ENCODE measurements around the gene GPC5. TPM values are rescaled to one million over a fixed set of nuclear protein-coding genes. Genes with fewer than 3 reads are reported as not detected.

The GPC5 gene
- total RNA-seq, 4 donors from 2014 or later = not detected

DNA sequence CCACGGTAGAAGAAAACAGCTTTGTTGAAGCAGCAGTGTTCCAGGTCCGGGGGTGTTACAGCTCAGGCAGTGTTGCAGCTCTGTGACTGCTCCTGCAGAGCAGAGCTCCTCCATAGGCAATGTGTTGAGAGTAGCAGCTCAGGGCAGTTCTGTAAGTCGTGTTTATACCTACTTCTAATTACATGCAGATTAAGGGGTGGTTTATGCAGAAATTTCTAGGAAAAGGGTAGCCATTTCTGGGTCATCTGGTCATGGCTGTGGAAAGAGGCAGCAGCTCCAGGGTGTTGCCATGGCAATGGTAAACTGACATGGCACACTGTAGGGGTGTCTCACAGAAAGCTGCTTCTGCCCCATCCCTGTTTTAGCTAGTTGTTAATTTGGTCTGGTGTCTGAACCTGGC lies 316.4 kb downstream of the GPC5 start:
- in situ Hi-C loops (cut with MboI; ENCODE audit: low sequenced_read_pairs in 4 of 4) = no loop called here
- H3K27ac ChIP-seq = no peak overlapping the region
- H3K9me3 ChIP-seq = no peaks in the 10 kb centered on the region
- no peak for TF ChIP-seq POLR2A (IDR thresholded peaks at IDR 0.05)
- no peak for TF ChIP-seq CTCF (IDR thresholded peaks at IDR 0.05 in 4 of 5, conservative IDR thresholded peaks at IDR 0.05 in 1 of 5)
- no peaks in the 10 kb centered on the region for H3K27me3 ChIP-seq
- DNase-seq = no peak
- H3K4me1 ChIP-seq = no peaks in the 10 kb centered on the region
- ATAC-seq = no peak
- H3K36me3 ChIP-seq = no peaks in the 10 kb centered on the region
- intact Hi-C loops (cut with DNase I; ENCODE audit: low total_unique reads) = no loop called here
- H3K4me3 ChIP-seq = no peak overlapping the region

DNA sequence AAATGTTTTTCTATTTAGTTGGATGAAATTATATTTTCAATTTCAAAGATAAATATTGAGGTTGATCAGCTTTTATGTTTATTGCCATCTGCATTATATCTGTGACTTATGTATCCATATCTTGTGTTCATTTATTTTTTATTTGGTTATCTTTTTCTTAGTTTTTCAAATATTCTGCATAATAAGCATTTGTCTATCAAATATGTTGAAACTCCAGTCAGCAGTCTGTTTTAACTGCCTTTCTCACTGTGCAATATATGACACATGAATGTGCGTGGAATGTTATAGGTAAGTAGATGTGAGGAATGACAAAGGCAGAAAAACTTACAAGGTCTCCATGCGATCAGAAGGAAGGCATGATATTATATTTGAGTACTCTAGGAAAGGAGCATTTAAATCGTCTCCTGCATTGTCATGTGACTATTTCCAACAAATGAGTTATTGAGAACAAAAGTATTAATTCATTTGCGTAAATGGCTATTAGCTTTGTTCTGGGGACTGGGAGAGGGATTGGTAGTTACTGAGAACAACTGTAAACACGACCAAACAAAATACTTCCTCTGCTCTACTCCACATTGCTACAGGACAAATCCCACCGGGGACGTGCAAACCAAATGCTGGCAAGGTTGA lies 318.1 kb downstream of the GPC5 start:
- H3K27ac ChIP-seq = no peak overlapping the region
- DNase-seq = no peak
- in situ Hi-C loops (cut with MboI; ENCODE audit: low sequenced_read_pairs in 4 of 4) = no loop called here

GRCh38 chr13:91719033-91719432 lies 320.6 kb downstream of the GPC5 start:
- DNase-seq (no peak), ATAC-seq (no peak)
- Histone ChIP-seq H3K36me3 (no peaks in the 10 kb centered on the region), H3K4me3 (no peak overlapping the region), H3K4me1 (no peaks in the 10 kb centered on the region), H3K27me3 (no peaks in the 10 kb centered on the region), H3K27ac (no peak overlapping the region), H3K9me3 (no peaks in the 10 kb centered on the region)
- intact Hi-C loops (cut with DNase I; ENCODE audit: low total_unique reads) = no loop called here
- TF ChIP-seq CTCF (IDR thresholded peaks at IDR 0.05 in 4 of 5, conservative IDR thresholded peaks at IDR 0.05 in 1 of 5) = no peak
- no peak for TF ChIP-seq POLR2A (IDR thresholded peaks at IDR 0.05)
- in situ Hi-C loops (cut with MboI; ENCODE audit: low sequenced_read_pairs in 4 of 4) = no loop called here

More for the DNA sequence above, 318.1 kb downstream of the GPC5 start:
- H3K4me3 ChIP-seq = no peak overlapping the region
- no peak for TF ChIP-seq POLR2A (IDR thresholded peaks at IDR 0.05)
- TF ChIP-seq CTCF (IDR thresholded peaks at IDR 0.05 in 4 of 5, conservative IDR thresholded peaks at IDR 0.05 in 1 of 5) = no peak
- H3K36me3 ChIP-seq = no peaks in the 10 kb centered on the region
- no peak for ATAC-seq
- no peaks in the 10 kb centered on the region for H3K9me3 ChIP-seq
- intact Hi-C loops (cut with DNase I; ENCODE audit: low total_unique reads) = no loop called here
- no peaks in the 10 kb centered on the region for H3K4me1 ChIP-seq
- H3K27me3 ChIP-seq = no peaks in the 10 kb centered on the region

DNA sequence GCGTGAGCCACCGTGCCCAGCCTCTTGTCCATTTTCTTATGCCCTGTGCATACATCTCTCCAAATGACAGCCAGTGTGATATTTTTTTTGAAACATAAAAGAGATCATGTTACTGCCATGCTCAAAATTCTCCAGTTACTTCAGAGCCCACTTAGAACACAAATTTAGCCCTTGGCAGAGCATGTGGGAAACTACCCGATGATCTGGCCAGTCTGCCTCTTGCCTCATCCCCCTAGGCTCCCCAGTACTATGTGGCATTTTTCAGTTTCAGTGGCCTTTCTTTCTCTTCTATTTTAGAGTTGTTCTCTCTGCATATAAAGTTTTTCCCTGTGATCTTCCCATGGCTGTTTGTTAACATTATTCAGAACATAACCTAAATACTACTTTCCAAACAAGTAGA lies 323.0 kb downstream of the GPC5 start:
- intact Hi-C loops (cut with DNase I; ENCODE audit: low total_unique reads) (loop anchor here (5.0 kb wide), 1 partner anchor 409 kb away; no protein-coding TSS in a partner anchor), in situ Hi-C loops (cut with MboI; ENCODE audit: low sequenced_read_pairs in 4 of 4) (no loop called here)
- H3K4me1 ChIP-seq = no peaks in the 10 kb centered on the region
- no peak overlapping the region for H3K4me3 ChIP-seq
- no peak for DNase-seq
- no peaks in the 10 kb centered on the region for H3K27me3 ChIP-seq
- H3K27ac ChIP-seq = no peak overlapping the region
- H3K9me3 ChIP-seq = no peaks in the 10 kb centered on the region
- TF ChIP-seq POLR2A (IDR thresholded peaks at IDR 0.05) = no peak
- no peak for TF ChIP-seq CTCF (IDR thresholded peaks at IDR 0.05 in 4 of 5, conservative IDR thresholded peaks at IDR 0.05 in 1 of 5)
- no peak for ATAC-seq
- no peaks in the 10 kb centered on the region for H3K36me3 ChIP-seq

All from gastrocnemius medialis (tissue), 4 donors.